HG03439 (cell line): ENCODE results near the gene ESPL1.

Experiments
- ATAC-seq: cut with Tn5 transposase; IDR thresholded peaks from one replicate; pipeline ENCODE4 v1.9.1; 2021; ENCODE audit warnings: mild to moderate bottlenecking, moderate library complexity; ENCODE audit not compliant: unreplicated experiment

ESPL1 gene

GRCh38 chr12:53255996-53256395 lies 12.1 kb upstream of the ESPL1 start:
- ATAC-seq, result no peak

DNA sequence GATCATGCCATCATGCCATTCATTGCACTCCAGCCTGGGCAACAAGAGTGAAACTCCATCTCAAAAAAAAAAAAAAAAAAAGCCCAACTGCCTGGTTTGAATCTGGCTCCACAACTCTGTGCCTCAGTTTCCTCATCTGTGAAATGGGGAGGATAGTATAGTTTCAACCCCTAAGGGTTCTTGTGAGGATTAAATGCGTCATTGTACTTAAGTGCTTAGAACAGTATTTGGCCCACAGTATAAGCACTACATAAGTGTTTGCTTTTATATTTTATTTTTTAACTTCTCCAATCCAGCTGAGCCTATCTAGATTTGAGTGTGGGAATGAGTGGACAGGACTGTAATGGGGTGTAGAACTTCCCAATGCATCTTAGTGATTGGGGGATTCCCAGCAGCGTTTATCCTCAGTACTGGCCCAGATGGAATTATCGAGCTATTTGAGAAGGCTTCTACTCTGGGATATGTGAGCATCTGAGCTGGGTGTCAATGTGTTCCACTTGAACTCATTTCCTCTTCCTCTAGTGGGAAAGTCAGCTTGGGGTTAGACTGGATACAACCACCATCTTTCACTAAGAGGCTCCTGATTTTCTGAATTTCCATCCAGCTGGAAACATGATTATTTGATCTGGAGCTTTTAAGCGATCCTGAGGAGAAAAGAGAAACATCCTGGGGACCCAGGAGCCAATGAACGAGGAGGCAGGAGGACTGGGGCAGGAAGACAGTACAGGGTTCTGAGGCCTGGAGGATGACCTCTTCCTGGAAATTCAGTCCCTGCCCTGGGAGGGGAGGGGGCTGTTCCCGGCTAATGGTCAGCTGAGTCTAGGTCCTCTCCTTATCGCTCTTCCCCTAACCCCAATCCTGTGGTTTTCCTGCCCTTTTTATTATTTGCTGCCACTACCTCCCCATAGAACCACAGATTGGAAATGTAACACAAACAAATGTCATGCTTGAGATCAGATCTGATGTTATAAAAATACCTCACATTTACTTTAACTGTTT lies 9.3 kb upstream of the ESPL1 start:
- no peak for ATAC-seq

DNA sequence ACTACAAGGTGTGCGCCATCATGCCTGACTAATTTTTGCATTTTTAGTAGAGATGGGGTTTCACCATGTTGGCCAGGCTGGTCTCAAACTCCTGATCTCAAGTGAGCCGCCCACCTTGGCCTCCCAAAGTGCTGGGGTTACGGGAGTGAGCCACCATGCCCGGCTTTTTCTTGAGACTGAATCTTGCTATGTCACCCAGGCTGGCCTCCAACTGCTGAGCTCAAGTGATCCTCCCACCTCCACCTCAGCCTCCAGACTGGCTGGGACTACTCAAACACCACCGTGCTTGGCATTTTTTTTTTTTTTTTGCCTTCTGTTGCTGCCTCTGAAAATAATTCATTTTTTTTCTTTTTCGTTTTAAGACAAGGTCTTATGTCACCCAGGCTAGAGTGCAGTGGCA lies 8.2 kb upstream of the ESPL1 start:
- ATAC-seq, result no peak

DNA sequence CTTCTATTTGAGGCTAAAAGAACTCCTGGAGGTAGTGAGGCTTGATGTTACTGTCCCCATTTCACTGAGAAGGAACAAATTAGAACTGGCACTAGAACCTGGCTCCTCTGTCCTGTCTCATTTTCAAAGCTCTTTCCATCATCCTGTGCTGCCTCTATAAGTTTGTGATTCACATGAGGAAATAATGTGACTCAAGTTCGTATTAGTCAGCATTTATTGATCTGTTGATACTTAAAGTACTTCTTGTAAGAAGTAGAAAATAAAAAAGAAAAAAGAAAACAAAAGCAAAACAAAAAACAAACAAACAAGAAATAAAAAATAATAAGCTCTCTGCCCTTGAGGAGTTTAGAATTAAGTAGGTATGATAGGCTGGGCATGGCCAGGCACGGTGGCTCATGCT lies 2.3 kb upstream of the ESPL1 start:
- no peak for ATAC-seq

GRCh38 chr12:53267306-53267998 lies 647 bp upstream of the ESPL1 start:
- ATAC-seq, result no peak

DNA sequence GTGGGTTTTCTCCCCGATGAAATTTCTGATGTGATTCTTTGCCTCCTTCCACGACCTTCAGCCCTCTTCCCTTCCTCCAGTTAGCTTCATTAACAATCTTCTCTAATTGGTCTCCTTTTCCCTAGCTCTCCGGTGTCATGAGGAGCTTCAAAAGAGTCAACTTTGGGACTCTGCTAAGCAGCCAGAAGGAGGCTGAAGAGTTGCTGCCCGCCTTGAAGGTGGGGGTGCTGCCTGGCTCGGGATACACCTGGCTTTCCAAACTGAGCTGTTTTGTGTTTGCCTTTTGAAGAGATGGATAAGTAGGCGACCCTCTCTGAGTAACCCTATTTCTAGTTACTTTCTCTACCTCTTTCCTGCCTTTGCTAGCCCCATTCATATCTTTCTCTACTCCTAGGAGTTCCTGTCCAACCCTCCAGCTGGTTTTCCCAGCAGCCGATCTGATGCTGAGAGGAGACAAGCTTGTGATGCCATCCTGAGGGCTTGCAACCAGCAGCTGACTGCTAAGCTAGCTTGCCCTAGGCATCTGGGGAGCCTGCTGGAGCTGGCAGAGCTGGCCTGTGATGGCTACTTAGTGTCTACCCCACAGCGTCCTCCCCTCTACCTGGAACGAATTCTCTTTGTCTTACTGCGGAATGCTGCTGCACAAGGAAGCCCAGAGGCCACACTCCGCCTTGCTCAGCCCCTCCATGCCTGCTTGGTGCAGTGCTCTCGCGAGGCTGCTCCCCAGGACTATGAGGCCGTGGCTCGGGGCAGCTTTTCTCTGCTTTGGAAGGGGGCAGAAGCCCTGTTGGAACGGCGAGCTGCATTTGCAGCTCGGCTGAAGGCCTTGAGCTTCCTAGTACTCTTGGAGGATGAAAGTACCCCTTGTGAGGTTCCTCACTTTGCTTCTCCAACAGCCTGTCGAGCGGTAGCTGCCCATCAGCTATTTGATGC lies 797 bp downstream of the ESPL1 start:
- no peak for ATAC-seq

GRCh38 chr12:53274445-53274844 lies 6.3 kb downstream of the ESPL1 start:
- no peak for ATAC-seq

GRCh38 chr12:53276511-53276910 lies 8.4 kb downstream of the ESPL1 start:
- ATAC-seq, result no peak

- ATAC-seq, result no peak
Measured at GRCh38 chr12:53277981-53278380, 9.9 kb downstream of the ESPL1 start.

- no peak for ATAC-seq
Measured at GRCh38 chr12:53279283-53279869, 11.3 kb downstream of the ESPL1 start.

GRCh38 chr12:53279888-53280498 lies 11.9 kb downstream of the ESPL1 start:
- no peak for ATAC-seq

DNA sequence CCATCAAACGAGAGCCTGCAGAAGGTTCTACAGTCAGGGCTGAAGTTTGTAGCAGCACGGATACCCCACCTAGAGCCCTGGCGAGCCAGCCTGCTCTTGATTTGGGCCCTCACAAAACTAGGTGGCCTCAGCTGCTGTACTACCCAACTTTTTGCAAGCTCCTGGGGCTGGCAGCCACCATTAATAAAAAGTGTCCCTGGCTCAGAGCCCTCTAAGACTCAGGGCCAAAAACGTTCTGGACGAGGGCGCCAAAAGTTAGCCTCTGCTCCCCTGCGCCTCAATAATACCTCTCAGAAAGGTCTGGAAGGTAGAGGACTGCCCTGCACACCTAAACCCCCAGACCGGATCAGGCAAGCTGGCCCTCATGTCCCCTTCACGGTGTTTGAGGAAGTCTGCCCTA lies 18.3 kb downstream of the ESPL1 start:
- ATAC-seq, result no peak

DNA sequence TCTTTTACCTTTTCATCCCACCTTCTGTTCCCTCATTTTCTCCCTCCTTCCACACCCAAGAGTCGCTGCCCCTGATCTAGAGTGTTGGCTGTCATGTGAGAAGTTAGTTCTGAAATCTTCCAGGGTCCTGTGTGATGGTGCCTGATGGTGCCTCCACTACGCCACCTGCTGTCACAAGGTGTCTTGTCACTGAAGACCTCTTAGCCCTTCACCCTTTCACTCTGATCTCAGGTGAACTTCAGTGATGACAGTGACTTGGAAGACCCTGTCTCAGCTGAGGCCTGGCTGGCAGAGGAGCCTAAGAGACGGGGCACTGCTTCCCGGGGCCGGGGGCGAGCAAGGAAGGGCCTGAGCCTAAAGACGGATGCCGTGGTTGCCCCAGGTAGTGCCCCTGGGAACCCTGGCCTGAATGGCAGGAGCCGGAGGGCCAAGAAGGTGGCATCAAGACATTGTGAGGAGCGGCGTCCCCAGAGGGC lies 19.7 kb downstream of the ESPL1 start:
- no peak for ATAC-seq

- no peak for ATAC-seq
Measured at GRCh38 chr12:53288322-53288721, 20.2 kb downstream of the ESPL1 start.

DNA sequence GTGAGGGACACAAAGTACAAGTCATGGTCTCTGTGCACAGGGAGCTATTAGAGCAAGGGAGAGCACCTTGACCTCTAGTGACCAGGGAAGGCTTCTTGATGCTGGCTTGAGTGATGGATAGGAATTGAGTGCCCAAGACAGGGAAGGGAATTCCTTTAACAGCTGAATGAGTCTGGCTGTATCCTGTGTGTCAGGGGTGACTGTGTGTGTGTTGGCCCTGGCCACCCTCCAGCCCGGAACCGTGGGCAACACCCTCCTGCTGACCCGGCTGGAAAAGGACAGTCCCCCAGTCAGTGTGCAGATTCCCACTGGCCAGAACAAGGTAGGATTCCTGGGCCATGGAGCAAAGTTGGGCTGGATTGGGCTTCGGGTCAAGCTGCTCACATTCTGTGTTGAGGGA lies 21.8 kb downstream of the ESPL1 start:
- no peak for ATAC-seq

- no peak for ATAC-seq
Measured at GRCh38 chr12:53290661-53291060, 22.6 kb downstream of the ESPL1 start.

GRCh38 chr12:53292426-53292825 lies 24.3 kb downstream of the ESPL1 start:
- ATAC-seq, result no peak

DNA sequence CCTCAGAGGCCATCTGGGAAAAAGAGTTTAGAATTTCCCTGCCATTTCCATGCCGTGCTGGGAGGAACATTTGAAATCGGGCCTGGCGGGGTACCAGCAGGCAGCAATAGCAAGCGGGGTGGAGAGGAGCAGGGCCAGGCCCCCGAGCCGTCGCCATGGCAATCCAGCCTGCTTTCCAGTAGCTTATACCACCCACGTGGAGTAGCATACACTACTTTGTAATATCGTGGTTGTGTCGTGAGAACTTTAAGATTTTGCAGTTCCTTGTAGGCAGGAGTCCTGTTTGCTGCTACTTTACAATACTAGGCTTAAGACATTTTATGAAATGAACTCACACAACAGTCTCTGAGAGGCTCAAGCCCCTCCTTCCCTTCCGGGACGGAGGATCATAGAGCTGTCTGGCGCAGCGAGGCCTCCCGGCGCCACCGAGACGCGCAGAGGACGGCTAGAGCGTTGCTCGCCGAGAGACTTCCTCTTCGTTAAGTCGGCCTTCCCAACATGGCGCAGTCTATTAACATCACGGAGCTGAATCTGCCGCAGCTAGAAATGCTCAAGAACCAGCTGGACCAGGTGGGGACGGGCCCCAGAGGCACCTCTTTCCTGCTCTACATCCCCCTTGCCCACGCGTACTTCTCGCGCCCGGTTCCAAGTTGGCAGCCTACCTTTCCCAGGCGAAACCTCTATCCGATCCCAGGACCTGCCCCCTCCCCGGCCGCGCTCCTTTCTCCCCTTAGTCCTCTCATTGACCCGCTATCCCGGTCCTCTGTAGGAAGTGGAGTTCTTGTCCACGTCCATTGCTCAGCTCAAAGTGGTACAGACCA lies 27.2 kb downstream of the ESPL1 start, which contains the start of gene PFDN5:
Gene PFDN5 (plus strand): TSS at position 473 of the 821 bp plus-strand sequence. CDS start 26 bp downstream, at position 499.
- peak; percentile 71 for ATAC-seq

GRCh38 chr12:53295891-53296219 lies 27.8 kb downstream of the ESPL1 start:
- no peak for ATAC-seq
